ENCODE results near the gene RCL1.

DNA sequence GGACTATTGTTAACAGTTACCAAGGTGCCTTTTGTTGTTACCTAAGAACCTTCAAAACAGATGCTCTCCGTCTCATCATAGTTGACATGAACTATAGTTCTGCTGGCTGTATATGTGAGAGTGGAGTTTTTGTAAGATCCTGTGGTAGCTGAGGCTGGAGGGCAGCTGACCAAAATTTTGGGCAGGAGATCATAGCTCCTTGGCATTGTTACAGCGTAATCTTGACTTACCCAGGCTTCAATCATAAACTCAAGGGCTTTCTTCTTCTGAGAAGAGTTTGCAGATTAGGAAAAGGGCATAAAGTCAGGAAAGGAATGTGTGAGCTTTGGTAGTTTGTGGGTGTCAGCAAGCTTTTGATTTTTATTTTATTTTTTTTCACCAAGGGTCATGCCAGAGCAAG lies 34.5 kb downstream of the RCL1 start:
- TF ChIP-seq RAD21 (IDR thresholded peaks at IDR 0.05; ENCODE audit: low read length) (no peak), EZH2phosphoT487 (IDR thresholded peaks at IDR 0.05; ENCODE audit: borderline replicate concordance, low read depth) (no peak), CHD2 (IDR thresholded peaks at IDR 0.05; ENCODE audit: low read length, partially characterized antibody) (no peak), RXRA (IDR thresholded peaks at IDR 0.05; ENCODE audit: borderline replicate concordance, low read depth) (no peak)
- TF ChIP-seq, protein P1, sequence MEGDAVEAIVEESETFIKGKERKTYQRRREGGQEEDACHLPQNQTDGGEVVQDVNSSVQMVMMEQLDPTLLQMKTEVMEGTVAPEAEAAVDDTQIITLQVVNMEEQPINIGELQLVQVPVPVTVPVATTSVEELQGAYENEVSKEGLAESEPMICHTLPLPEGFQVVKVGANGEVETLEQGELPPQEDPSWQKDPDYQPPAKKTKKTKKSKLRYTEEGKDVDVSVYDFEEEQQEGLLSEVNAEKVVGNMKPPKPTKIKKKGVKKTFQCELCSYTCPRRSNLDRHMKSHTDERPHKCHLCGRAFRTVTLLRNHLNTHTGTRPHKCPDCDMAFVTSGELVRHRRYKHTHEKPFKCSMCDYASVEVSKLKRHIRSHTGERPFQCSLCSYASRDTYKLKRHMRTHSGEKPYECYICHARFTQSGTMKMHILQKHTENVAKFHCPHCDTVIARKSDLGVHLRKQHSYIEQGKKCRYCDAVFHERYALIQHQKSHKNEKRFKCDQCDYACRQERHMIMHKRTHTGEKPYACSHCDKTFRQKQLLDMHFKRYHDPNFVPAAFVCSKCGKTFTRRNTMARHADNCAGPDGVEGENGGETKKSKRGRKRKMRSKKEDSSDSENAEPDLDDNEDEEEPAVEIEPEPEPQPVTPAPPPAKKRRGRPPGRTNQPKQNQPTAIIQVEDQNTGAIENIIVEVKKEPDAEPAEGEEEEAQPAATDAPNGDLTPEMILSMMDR (IDR thresholded peaks at IDR 0.05), result no peak
